Measurements from ENCODE around the gene RAC2.

Gene RAC2

GRCh38 chr22:37258005-37258752 is 14.1 kb upstream of the RAC2 start:
- TF ChIP-seq CTCF (IDR thresholded peaks at IDR 0.05) = no peak

DNA sequence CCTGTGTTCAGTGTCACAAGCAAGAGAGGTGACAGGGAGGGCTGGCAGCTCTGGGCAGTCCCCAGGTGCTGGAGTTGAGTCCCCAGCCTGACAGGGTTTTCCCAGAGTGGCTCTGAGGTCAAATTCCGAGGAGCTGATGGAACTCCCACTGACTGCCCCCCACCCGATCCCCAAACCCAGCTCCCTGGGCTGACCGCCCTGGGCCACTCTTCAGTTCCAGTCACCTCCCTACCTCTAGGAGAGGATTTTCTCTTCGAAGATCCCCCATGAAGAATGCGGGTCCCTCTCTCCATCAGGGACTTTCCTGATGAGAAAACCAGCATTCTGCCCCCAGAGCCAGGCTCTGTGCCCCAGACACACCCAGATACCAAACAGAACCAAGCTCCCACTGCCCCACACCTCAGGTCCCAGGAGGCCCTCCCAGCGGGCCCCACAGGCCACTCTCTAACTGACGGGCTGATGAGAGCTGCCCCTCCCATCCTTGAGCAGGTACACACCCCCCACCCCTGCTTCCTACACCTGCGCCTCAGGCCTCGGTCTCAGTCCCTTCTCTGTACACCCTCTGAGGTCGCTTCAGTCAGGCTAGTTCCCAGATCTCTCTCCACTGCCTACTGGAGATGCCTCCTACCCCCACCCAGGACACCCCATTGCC is 12.1 kb upstream of the RAC2 start:
- TF ChIP-seq CTCF (IDR thresholded peaks at IDR 0.05) = no peak

GRCh38 chr22:37255558-37256006 is 11.5 kb upstream of the RAC2 start:
- no peak for TF ChIP-seq CTCF (IDR thresholded peaks at IDR 0.05)

DNA sequence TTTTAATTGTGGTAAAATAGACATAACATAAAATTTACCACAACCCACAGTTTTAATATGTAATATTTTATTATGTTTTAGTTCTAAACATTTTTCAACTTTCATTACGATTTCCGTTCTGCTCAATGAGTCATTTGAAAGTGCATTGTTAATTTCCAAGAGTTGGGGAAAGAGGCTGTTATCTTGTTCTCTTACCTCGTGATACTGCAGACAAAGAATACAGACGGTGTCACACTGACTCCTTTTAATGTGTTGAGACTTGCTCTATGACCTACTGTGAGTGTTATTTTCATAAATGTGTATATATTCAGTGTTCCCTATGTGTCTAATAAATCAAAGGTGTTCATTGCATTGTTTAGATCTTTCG is 10.8 kb upstream of the RAC2 start:
- TF ChIP-seq CTCF (IDR thresholded peaks at IDR 0.05) = no peak

DNA sequence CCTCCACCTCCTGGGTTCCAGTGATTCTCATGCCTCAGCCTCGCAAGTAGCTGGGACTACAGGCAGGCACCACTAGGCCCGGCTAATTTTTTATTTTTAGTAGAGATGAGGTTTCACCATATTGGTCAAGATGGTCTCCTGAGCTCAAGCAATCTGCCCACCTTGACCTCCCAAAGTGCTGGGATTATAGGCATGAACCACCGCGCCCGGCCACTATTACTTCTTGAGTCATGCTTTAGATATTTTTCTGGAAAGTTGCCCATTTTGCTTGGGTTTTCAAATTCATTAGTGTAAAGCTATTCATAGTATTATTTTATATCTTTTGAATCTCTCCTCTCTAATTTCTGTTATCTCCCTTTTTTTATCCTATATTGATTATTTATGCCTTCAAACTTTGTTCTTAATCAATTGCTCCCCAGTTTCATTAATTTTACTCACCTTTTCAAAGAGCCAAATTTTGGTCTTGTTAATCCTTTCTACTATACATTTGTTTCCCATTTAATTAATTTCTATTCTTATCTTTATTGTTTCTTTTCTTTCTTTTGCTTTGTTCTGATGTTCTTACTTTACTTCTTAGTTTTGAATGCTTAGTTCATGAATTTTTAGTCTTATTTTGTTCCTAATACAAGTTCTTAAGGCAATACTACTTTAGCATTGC is 10.3 kb upstream of the RAC2 start:
- no peak for TF ChIP-seq CTCF (IDR thresholded peaks at IDR 0.05)

DNA sequence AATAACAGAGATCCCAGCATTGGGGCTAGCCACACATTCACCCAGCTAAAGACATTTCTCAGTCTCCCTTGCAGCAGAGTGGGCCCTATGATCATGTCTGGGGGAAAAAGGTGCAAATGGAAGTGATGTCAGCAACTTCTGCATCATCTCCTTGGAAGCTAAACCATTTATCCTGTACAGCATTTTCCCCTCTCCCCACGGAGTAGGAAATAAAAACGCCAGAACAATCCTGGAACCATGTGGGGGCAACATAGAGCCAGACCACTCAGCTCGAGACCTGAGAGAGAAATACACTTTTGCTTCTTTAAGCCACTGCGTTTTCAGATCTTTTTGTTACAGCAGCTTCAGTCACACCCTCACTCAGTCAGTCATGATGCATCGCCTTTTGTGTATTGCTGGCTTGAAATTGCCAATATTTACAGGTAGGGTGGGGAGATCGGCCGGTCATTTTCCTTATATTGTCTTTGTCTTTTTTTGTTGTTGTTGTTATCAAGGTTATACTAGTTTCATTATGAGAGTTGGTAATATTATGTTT is 9.1 kb upstream of the RAC2 start:
- no peak for TF ChIP-seq CTCF (IDR thresholded peaks at IDR 0.05)

DNA sequence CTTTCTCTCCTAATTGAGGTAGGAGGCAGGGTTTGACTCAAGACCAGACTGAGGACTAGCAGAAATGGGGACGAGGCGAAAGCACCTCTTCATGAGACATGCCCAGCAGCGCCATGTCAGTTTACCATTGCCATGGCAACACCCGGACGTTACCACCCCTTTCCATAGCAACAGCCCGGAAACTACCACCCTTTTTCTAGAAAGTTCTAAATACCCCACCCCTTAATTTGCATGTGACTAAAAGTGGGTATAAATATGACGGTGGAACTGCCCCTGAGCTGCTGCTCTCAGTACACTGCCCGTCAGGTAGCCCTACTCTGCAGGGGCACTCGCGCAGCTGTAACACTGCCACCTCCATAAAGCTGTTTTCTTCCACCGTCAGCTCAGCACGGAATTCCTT is 5.9 kb upstream of the RAC2 start:
- TF ChIP-seq CTCF (IDR thresholded peaks at IDR 0.05) = no peak
